Dedifferentiated amniotic fluid mesenchymal stem cell (primary cell): ENCODE data around the gene ASCC2.
"Not testable (repeated sequence)": the region's sequence is repeated elsewhere in the genome, so short reads cannot be mapped to it uniquely, and the experiment has no call there.

Source experiments
- DNase-seq: peaks from one replicate; pipeline ENCODE4 v3.0.0-alpha.2; 2016; ENCODE audit errors: extremely low spot score

Gene ASCC2, protein sequence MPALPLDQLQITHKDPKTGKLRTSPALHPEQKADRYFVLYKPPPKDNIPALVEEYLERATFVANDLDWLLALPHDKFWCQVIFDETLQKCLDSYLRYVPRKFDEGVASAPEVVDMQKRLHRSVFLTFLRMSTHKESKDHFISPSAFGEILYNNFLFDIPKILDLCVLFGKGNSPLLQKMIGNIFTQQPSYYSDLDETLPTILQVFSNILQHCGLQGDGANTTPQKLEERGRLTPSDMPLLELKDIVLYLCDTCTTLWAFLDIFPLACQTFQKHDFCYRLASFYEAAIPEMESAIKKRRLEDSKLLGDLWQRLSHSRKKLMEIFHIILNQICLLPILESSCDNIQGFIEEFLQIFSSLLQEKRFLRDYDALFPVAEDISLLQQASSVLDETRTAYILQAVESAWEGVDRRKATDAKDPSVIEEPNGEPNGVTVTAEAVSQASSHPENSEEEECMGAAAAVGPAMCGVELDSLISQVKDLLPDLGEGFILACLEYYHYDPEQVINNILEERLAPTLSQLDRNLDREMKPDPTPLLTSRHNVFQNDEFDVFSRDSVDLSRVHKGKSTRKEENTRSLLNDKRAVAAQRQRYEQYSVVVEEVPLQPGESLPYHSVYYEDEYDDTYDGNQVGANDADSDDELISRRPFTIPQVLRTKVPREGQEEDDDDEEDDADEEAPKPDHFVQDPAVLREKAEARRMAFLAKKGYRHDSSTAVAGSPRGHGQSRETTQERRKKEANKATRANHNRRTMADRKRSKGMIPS

DNA sequence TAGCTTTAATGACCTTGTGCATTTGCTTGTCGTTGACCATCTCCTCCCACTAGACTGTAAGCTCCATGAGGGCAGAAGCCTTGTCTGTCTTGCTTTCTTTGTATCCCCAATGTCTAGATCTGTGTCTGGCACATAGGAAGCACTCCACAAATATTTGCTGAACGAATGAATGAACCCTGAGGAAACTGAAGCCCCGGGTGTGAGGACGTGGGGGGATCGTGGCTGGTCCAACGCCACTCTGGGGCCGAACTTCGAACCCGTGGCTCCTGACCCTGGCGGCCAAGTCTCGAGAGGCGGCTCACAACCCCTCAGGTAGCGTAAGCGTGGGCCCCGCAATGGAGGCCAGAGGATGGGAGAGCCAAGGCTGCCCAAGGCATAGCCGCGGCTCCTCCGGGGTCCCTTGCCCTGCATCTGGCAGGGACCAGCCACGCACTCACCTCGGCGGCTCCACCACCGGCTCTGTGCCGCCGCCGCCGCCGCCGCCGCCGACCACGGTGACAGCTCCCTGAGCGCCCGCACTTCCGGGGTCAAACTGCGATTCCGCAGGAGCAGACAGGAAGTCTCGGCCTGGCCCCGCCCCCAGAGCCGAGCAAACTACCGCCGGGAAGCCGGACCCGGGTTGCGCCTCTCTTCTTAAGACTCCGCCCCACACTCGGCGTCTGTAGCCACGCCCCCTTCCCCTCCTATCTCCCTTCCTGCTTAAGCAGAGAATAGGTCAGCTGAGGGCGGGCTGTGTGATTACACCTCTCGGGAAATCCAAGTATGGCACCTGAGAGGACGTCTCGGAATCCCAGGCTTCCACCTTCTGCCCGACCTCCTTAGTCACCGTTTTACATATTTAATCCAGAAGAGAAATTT, at the start of gene ASCC2:
ASCC2 (minus strand) TSS at position 534 of the 858 bp plus-strand sequence. CDS start 5,949 bp downstream, outside the sequence.
- peak; percentile 97 for DNase-seq

DNA sequence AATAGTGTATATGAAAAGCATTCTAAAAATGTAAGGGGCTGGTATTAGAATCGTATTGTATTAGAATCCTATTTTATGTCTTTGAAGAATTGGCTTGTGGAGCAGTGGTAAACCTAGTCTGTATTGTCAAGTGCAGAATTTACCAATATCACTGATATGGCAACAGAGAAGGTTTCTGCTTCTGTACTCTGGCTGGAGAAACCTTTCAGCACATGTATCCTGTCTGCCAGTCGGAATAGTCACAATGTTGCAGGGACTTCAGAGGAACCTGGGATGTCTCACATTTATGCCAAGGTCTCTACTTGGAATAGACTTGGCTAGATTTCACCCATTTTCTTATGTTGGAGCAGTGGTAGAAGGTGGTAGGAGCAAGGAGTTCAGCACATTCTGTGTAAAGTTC, 49.3 kb upstream of the ASCC2 start:
- DNase-seq: no peak

DNA sequence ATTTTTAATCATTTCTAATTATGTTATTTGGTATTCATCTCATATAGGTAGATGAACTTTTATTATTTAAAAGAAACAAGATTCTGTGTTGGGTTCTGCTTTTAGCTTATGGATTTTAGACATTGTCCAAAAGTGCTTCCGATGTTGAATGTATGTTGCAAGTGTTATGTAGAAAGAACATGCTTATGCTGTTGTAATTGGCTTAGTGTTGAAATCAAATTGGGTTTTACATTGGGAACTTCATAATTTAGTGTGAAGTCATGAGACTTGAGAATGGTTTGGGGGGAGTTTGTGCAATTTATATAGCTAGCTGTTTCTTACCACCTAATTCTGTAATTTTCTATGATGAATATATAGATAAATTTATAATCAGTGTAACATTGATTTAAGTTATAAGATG, 48.5 kb upstream of the ASCC2 start:
- no peak for DNase-seq

DNA sequence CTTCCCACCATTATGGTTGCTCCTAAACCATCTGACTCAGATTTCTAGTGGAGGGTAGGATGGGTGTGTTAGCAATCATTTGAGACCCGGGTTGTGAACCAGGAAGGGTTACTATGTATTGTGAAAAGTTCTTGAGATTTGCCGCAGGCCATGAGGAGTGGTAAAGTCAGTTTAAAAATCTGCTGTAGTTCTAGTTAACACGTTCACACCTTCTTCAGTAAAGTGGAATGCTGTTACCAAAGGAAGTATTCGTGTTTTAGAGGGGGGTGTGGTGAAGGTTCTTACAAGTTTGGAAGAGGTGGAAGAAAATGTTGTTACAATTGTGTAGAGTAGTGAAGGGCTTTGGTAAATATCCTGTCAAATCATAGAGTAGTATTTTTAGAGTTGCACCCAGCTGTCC, 47.5 kb upstream of the ASCC2 start:
- DNase-seq: no peak

DNA sequence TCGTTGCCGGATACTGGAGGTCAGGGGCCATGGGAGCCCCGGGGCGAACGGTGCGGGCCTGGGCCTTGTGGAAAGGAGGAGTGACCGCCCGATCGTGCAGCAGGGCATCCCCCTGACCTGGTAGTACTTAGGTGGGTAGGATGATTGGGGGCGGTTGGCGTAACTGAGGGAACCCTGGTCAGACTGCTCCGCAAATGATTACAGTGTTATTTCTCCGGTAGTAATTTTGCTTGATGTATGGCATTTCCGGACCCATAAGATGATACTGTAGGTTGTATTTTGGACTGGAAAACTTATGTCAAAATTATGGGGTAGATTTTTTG, 45.7 kb upstream of the ASCC2 start:
- no peak for DNase-seq

DNA sequence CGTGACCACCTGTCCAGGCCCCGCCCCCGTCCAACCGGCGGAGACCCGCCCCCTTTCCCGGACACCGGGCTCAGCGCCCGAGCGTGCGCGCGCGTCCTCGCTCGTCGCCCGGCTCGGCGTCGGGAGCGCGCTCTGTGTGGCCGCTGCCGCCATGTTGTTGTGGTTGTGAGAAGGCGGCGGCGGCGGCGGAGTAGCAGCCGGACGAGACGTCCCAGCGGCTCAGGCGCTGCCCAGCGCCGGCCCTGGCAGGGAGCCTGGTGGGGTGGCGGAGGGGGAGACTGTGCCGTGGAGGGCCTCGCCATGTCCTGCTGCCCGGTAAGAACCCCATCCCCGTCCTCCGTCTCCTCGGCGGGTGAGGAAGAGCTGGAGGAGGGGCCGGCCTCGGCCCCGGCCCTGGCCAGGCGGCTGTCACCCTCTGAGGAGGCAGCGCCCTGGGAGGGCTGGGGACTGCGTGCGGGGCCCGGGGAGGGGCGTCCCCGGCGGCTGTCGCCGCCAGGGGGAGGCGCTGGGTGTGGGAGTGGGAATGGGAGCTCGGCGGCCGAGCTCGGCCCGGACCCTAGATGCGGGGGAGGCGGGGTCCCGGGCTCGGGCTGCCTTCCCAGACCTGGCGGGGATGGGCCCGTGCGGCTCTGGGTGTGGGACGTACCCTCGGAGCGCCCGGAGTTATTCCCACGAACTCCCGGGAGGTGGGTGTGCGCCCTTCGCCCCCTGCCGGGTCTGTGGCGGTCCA, 45.1 kb upstream of the ASCC2 start, which contains the start of gene MTMR3:
MTMR3 (plus strand) TSS at position 130 of the 730 bp plus-strand sequence. CDS start 87,886 bp downstream, outside the sequence.
- DNase-seq: peak; percentile 74

DNA sequence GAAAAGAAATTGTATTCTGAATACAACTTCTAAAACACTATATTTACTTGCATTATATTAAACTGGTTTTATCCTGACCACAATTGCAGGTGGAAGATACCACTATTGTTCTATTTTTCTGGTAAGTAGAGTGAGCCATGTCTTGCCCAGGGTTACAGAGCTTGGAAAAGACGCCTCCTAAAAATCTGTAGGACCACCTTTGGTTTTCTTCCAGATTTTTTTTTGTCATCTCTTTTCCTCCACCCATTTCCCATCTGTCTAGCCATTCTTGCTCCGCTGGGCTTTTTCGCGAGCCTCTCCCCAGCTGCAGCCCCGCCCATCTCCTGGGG, 44.6 kb upstream of the ASCC2 start:
- DNase-seq: no peak

DNA sequence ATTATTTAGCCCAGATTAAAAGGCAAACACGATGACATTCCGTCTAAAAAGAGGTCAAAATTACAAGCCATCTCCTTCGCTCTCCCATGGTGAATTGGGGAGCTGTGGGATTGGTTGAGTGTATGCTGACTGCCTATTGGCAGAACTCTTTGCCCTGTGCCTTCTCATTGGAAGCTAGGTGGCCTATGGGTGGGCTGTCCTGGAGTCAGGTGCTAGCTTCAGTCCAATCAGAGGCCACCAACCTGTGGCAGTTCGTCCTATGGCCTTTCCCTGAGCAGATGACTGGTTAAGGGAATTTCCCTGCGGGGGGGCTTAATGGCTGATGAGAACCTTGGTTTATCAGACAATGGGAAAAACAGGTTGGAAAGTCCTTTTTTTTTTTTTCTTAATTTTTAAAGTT, 41.7 kb upstream of the ASCC2 start:
- no peak for DNase-seq

DNA sequence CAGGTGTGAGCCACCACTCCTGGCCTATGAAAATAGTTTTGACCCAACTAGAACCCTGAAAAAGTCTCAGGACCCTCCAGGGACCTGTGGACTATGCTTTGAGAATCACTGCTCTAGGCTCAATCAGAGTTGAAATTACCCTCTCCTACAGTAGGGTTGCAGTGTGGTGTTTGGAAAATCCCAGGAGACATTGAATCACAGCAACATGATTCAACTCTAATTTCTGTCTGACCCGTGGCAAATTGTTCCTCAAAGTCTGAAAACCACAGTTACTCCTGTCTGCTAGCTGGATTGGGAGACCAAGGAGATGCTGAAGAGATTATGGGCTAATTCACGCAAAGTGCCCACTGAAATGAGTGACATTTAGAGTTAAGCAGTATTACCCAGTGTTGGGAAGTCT, 39.5 kb upstream of the ASCC2 start:
- DNase-seq: peak; percentile 40

DNA sequence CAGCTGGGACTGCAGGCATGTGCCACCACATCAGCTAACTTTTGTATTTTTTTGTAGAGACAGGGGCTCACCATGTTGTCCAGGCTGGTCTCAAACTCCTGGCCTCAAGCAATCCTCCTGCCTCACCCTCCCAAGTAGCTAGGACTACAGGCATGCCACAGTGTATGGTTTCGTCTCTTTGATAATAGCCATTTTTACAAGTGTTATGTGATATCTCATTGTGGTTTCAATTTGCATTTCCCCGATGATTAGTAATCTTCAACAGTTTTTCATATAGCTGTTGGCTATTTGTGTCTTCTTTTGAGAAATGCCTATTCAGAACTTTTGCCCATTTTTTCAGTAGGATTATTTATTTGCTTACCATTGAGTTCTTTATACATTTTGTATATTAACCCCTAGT, 35.9 kb upstream of the ASCC2 start:
- DNase-seq: no peak

DNA sequence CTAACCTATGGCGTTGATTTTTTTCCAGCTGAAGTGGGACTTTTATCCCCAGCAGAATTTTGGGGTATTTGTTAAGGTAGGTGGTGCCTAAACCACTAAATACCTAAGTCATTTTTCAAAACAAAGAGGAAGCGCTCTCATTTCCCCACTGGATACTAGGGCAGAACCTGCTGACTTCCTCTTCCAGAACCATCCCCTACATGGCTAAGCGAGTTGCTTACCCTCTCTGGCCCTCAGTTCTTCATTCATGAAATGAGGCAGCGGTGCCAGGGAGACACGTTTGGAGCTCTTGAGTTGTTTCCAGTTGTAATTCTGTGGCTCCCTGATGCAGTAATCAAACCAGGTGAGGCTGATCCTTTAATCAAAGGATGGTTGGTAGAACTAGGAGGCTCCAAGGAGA, 34.9 kb upstream of the ASCC2 start:
- no peak for DNase-seq

DNA sequence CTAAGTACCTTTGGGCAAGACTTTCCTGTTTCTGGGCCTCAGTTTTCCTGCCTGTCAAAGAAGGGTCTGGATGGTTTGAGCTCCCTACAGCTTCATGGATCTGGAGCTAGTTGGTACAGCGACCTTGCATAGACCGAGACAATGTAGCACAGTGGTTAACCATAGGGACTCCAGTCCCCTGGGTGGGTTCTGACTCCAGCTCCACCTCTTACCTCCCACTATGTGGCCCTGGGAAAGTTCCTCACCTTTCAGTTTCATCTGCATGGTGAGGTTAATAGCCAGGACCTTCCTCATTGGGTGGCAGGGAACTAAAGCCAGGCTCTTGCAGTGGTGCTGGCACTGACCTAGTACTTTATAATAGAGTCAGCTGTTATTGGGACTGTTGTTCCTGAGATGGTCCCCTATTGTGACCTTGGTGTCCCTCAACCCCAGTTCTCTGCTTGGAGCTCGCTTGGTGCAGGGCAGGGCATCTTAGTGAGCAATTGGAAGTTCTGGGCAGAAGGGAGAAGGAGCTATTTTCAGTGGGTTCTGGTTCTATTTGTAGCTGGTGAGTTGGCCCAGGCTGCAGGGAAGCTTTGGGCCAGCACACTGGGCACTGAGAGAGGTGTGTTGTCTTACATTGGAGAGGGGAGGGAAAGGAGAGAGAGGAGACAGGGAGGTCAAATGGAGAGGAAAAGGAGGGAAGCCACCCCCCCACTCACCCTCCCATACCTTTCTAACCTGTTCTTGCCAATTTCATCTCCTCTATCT, 34.2 kb upstream of the ASCC2 start:
- DNase-seq: no peak

DNA sequence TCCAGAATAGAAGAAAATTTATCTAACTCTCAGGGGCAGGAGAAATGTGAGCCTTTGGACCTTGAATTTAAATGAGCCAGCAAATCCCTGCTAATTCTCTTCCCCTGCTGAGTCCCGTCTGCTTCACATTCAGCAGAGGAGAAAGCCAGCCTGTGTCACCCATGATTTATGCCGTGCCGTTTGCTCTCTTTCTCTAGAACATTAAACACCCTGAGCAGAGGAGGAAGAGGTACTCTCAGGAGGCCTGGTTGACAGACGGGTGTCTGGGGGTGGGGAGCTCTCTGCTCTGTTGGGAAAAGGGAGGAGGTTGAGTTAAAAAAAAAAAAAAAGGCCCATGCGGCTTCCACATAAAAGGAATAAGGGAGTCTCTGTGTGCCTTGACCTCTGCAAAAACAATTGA, 33.6 kb upstream of the ASCC2 start:
- no peak for DNase-seq

DNA sequence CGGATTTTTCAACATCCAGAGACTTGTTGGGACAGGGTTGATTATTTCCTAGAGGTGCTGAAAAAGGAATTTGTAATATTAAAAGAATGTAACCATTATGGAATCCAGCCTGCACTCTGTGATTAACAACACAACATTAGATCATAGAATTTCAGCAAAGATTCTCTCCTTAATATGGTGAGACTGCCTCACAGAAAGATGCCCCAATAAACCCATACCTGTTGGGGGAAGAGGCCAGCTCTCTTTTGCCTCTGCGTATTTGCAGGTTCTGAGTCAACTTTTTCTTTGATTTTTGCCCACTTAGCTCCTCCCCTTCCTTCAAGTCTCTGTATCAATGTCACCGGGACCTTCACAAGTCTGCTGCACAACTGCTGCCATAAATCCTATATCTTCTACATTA, 32.5 kb upstream of the ASCC2 start:
- DNase-seq: no peak

DNA sequence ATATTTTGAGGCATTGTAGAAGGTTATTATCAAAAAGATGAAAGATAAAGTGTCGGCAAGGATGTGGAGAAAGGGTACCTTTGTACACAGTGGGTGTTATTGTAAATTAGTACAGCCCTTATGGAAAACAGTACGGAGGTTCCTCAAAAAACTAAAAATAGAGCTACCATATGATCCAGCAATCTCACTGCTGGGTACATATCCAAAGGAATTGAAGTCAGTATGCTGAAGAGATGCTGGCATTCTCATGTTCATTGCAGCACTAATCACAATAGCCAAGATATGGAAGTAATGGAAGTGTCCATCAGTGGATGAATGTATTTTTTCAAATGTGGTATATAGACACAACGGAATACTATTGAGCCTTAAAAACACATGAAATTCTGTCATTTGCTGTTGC, 29.8 kb upstream of the ASCC2 start:
- DNase-seq: no peak

DNA sequence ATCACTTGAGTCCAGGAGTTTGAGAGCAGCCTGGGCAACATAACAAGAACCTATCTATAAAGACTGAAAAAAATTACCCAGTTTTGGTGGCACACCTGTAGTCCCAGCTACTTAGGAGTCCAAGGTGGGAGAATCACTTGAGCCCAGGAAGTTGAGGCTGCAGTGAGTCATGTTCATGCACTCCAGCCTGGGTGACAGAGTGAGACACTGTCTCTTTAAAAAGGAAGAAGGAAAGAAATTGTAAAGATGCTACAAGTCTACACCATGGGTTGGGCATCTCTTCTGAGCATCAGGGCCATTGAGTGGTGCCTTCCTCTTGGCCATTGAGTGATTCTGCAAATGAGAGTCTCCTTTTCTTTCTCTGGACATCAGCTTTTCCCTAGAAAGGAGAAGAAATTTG, 29.2 kb upstream of the ASCC2 start:
- DNase-seq: no peak

DNA sequence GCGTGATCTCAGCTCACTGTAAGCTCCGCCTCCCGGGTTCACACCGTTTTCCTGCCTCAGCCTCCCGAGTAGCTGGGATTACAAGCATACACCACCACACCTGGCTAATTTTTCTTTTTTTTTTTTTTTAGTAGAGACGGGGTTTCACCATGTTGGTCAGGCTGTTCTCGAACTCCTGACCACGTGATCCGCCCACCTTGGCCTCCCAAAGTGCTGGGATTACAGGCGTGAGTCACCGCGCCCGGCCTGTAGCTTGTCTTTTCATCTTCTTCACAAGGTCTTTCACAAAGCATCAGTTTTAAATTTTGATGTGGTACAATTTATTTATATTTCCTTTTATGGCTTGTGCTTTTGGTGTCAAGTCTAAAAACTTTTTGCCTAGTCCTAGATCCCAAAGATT, 27.5 kb upstream of the ASCC2 start:
- DNase-seq: not testable (repeated sequence)

DNA sequence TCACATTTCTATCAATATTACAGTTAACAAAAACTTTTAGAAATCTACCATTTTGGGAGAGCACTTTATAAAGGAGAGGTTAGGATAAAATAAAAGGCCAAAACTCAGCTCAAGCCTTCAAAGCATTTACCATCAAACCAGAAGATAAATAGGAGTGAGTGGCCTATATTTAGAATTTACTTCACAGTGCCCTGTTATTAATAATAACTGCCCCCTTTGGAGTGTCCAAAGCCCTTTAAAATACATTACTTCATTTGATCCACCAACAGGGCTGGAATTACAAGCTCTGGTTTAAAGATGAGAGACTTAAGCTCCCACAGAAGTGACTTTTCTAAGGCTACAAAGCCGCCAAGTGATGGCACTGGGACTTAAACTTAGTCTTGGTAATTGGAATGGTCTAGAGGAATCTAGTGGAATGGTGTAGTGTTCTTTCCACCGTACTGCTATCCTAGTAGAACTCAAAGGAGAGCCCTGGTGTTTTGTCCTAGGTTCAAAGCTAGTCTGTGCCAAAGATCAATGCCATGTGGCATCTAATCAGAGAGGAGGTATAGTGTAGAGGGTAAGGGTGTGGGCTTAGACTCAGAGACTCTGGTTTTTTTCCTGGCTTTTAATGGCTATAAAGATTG, 23.7 kb upstream of the ASCC2 start:
- no peak for DNase-seq

DNA sequence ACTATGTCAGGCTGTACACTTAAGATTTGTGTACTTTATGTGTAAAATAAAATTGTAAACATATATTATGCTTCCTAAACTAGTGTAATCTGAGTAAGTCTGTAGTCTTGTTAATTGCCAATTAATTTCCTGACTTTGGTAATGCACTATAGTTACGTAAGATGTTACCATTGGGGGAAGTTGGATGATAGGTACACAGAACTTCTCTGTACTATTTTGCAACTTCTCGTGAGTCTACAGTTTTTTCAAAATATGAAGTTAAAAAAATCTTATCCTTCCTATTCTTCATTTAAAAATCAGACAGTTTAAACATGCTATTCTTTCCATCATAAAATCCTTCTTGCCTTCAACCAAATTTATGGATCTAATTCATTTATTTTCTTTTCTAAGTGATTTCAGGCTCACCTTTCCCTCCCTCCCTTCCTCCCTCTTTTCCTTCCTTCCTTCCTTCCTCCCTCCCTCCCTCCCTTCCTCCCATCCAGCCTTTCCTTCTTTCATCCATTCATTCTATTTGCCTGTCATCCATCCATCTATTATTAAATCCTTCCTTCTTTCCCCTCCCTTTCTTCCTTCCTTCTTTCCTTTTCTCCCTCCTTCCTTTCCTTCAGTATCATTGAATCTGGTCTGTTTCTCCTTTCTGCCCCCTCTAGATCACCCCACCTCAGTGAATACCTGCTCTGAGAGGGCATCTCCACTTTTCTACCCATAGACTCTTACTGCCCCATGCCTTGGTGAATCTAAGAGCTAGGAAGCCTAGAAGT, 22.1 kb upstream of the ASCC2 start:
- no peak for DNase-seq

DNA sequence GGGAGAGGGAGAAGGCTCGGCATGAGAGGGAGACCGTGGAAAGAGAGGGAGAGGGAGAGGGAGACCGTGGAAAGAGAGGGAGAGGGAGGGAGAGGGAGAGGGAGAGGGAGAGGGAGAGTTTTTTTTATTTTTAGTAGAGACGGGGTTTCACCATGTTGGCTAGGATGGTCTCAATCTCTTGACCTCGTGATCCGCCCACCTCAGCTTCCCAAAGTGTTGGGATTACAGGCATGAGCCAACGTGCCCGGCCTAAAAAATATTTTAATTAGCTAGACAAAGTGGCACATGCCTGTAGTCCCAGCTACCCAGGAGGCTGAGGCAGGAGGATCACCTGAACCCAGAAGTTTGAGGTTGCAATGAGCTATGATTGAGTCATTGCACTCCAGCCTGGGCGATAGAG, 21.0 kb upstream of the ASCC2 start:
- not testable (repeated sequence) for DNase-seq
